Hepatocyte (in vitro differentiated cells): ENCODE measurements around the gene SIRT6.

Experiments used
- EZH2phosphoT487 ChIP-seq: fragments of 200-600 bp; sonication (generic); IDR thresholded peaks from one replicate; pipeline ENCODE4 v1.6.1; 2018; ENCODE audit warnings: antibody characterized with exemption, mild to moderate bottlenecking, low read depth, moderate library complexity; ENCODE audit not compliant: unreplicated experiment, severe bottlenecking
- TF ChIP-seq, protein P1 (sequence below): fragments of 200-600 bp; sonication (generic); IDR thresholded peaks from 2 replicates; pipeline ENCODE4 v1.5.1; 2016; ENCODE audit warnings: antibody characterized with exemption, mild to moderate bottlenecking; ENCODE audit not compliant: poor library complexity

DNA sequence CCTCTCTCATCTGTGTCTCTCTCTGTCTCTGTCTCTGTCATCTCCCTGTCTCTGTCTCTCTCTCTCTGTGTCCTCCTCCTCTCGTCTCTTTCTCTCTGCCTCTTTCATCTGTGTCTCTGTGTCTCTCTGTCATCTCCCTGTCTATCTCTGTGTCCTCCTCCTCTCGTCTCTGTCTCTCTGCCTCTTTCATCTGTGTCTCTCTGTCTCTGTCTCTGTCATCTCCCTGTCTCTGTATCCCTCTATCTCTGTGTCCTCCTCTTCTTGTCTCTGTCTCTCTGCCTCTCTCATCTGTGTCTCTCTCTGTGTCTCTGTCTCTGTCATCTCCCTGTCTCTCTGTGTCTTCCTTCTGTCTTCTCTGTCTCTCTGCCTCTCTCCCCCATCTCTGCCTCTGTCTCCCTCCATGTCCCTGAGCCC lies 46.4 kb upstream of the SIRT6 start:
- TF ChIP-seq, protein P1, sequence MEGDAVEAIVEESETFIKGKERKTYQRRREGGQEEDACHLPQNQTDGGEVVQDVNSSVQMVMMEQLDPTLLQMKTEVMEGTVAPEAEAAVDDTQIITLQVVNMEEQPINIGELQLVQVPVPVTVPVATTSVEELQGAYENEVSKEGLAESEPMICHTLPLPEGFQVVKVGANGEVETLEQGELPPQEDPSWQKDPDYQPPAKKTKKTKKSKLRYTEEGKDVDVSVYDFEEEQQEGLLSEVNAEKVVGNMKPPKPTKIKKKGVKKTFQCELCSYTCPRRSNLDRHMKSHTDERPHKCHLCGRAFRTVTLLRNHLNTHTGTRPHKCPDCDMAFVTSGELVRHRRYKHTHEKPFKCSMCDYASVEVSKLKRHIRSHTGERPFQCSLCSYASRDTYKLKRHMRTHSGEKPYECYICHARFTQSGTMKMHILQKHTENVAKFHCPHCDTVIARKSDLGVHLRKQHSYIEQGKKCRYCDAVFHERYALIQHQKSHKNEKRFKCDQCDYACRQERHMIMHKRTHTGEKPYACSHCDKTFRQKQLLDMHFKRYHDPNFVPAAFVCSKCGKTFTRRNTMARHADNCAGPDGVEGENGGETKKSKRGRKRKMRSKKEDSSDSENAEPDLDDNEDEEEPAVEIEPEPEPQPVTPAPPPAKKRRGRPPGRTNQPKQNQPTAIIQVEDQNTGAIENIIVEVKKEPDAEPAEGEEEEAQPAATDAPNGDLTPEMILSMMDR = no peak
- TF ChIP-seq EZH2phosphoT487 = no peak
